Measurements from ENCODE around the gene CHIT1.
"Not testable (repeated sequence)": the region's sequence is repeated elsewhere in the genome, so short reads cannot be mapped to it uniquely, and the experiment has no call there.

The CHIT1 gene

GRCh38 chr1:203265541-203265940, 36.1 kb upstream of the CHIT1 start:
- no peak for DNase-seq (ENCODE audit: low read depth)

GRCh38 chr1:203264052-203264501, 34.6 kb upstream of the CHIT1 start:
- DNase-seq (ENCODE audit: low read depth), result no peak

- no peak for DNase-seq (ENCODE audit: low read depth)
These were observed 34.0 kb upstream of the CHIT1 start for GRCh38 chr1:203263496-203263895.

- DNase-seq (ENCODE audit: low read depth), result not testable (repeated sequence)
These were observed 27.2 kb upstream of the CHIT1 start for GRCh38 chr1:203256636-203257035.

- DNase-seq (ENCODE audit: low read depth), result not testable (repeated sequence)
These were observed 25.3 kb upstream of the CHIT1 start for GRCh38 chr1:203254782-203255181.

GRCh38 chr1:203252678-203253077, 23.2 kb upstream of the CHIT1 start:
- DNase-seq (ENCODE audit: low read depth), result no peak

GRCh38 chr1:203251466-203251865, 22.0 kb upstream of the CHIT1 start:
- no peak for DNase-seq (ENCODE audit: low read depth)

GRCh38 chr1:203250911-203251310, 21.4 kb upstream of the CHIT1 start:
- no peak for DNase-seq (ENCODE audit: low read depth)

GRCh38 chr1:203244776-203245175, 15.3 kb upstream of the CHIT1 start:
- DNase-seq (ENCODE audit: low read depth), result no peak

GRCh38 chr1:203241708-203242107, 12.2 kb upstream of the CHIT1 start:
- DNase-seq (ENCODE audit: low read depth), result not testable (repeated sequence)

- DNase-seq (ENCODE audit: low read depth), result no peak
These were observed 10.2 kb upstream of the CHIT1 start for GRCh38 chr1:203239526-203240305.

GRCh38 chr1:203239081-203239480, 9.6 kb upstream of the CHIT1 start:
- no peak for DNase-seq (ENCODE audit: low read depth)

GRCh38 chr1:203238535-203238934, 9.1 kb upstream of the CHIT1 start:
- DNase-seq (ENCODE audit: low read depth), result no peak

- not testable (repeated sequence) for DNase-seq (ENCODE audit: low read depth)
These were observed 5.4 kb upstream of the CHIT1 start for GRCh38 chr1:203234901-203235300.

GRCh38 chr1:203228670-203229069, 803 bp downstream of the CHIT1 start:
- DNase-seq (ENCODE audit: low read depth), result no peak

- no peak for DNase-seq (ENCODE audit: low read depth)
These were observed 1.9 kb downstream of the CHIT1 start for GRCh38 chr1:203227371-203228083.

GRCh38 chr1:203225071-203225470, 4.4 kb downstream of the CHIT1 start:
- no peak for DNase-seq (ENCODE audit: low read depth)

- DNase-seq (ENCODE audit: low read depth), result no peak
These were observed 6.3 kb downstream of the CHIT1 start for GRCh38 chr1:203223012-203223775.

- DNase-seq (ENCODE audit: low read depth), result no peak
These were observed 9.5 kb downstream of the CHIT1 start for GRCh38 chr1:203219934-203220333.

GRCh38 chr1:203219171-203219570, 10.3 kb downstream of the CHIT1 start:
- no peak for DNase-seq (ENCODE audit: low read depth)

GRCh38 chr1:203217668-203218067, 11.8 kb downstream of the CHIT1 start:
- DNase-seq (ENCODE audit: low read depth), result no peak

- no peak for DNase-seq (ENCODE audit: low read depth)
These were observed 12.3 kb downstream of the CHIT1 start for GRCh38 chr1:203217139-203217655.
